ENCODE data around the gene GPR21. TPM values are rescaled to one million over a fixed set of nuclear protein-coding genes. Genes with fewer than 3 reads are reported as not detected.

The GPR21 gene, protein sequence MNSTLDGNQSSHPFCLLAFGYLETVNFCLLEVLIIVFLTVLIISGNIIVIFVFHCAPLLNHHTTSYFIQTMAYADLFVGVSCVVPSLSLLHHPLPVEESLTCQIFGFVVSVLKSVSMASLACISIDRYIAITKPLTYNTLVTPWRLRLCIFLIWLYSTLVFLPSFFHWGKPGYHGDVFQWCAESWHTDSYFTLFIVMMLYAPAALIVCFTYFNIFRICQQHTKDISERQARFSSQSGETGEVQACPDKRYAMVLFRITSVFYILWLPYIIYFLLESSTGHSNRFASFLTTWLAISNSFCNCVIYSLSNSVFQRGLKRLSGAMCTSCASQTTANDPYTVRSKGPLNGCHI
- polyA plus RNA-seq: 0.24 TPM
- long read RNA-seq, donor 1: 0 reads
- long read RNA-seq, donor 2: 0 reads
- long read RNA-seq, donor 3: 0 reads
- long read RNA-seq, donor 4: 0 reads
- long read RNA-seq, donor 5: 0 reads
- long read RNA-seq, donor 6: 0 reads
- long read RNA-seq, donor 7, partial matches to known transcripts: 0 of 1 reads
- long read RNA-seq, donor 7, other reads (novel, unspliced or antisense): 0 of 1 reads
- long read RNA-seq, donor 8: 0 reads
- long read RNA-seq, donor 9: 0 reads
- long read RNA-seq, donor 10: 0 reads
- long read RNA-seq, donor 11: 0 reads

DNA sequence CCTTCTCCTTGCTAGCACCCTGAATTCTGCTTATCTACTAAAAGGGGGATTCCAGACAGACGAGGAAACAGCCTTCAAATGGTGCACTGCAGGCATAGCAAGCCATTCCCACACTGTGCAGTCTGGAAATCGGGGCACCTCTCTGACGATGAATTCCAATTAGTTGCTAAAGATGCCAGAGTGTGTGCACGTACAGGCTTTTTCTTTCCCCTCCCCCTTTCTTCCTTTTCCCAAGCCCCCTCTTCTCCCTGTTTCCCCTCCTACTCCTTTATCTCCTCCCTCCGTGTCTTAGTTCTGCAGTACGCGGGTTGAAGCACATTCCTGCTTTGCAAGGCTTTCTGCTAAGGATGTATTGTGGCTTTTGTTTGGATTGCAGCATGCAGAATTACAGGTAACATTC lies at the start of gene GPR21:
TSS of gene GPR21 (plus strand) at position 316 of the 400 bp plus-strand sequence. CDS start 900 bp downstream, outside the sequence.
- Histone ChIP-seq H3K9me3 (ENCODE audit: control insufficient read depth, low read depth, low read length) (no peaks in the 10 kb centered on the region), H3K4me1 (ENCODE audit: control insufficient read depth, insufficient read depth, low read length) (no peaks in the 10 kb centered on the region), H3K4me3 (ENCODE audit: low read length) (no peak within 1 kb of the TSS), H3K36me3 (ENCODE audit: control insufficient read depth, insufficient read depth, low read length) (peaks cover 22% of the 10 kb centered on the region), H3K27me3 (ENCODE audit: control insufficient read depth, insufficient read depth, low read length) (no peaks in the 10 kb centered on the region), H3K27ac (ENCODE audit: low read length) (no peak within 1 kb of the TSS)
- DNase-seq: no peak
- 67% methylated on average over 3 of the region's 7 CpGs for WGBS (ENCODE audit: insufficient coverage, low lambda C conversion rate)

DNA sequence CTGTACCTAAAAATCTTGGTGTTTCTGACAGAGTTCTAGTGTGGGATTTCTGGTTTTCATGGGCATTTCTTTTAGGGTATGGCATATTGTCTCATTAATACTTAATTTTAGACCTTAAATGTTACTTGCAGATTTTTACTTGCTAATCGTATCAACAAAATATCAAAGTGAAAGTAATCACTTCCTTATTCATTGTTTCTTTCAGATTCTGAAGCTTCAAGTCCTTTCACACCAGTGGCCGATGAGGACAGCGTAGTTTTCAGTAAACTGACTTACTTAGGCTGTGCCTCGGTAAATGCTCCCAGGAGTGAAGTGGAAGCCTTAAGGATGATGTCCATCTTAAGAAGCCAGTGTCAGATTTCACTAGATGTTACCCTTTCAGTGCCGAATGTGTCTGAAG lies 47.5 kb upstream of the GPR21 start:
- H3K4me3 ChIP-seq (ENCODE audit: low read length): no peak overlapping the region
- H3K4me1 ChIP-seq (ENCODE audit: control insufficient read depth, insufficient read depth, low read length): no peaks in the 10 kb centered on the region
- H3K27ac ChIP-seq (ENCODE audit: low read length): no peak overlapping the region
- H3K27me3 ChIP-seq (ENCODE audit: control insufficient read depth, insufficient read depth, low read length): no peaks in the 10 kb centered on the region
- no peaks in the 10 kb centered on the region for H3K9me3 ChIP-seq (ENCODE audit: control insufficient read depth, low read depth, low read length)
- peaks cover 35% of the 10 kb centered on the region for H3K36me3 ChIP-seq (ENCODE audit: control insufficient read depth, insufficient read depth, low read length)
- WGBS (ENCODE audit: insufficient coverage, low lambda C conversion rate): 100% methylated on average over 1 of the region's 5 CpGs
- DNase-seq: no peak

DNA sequence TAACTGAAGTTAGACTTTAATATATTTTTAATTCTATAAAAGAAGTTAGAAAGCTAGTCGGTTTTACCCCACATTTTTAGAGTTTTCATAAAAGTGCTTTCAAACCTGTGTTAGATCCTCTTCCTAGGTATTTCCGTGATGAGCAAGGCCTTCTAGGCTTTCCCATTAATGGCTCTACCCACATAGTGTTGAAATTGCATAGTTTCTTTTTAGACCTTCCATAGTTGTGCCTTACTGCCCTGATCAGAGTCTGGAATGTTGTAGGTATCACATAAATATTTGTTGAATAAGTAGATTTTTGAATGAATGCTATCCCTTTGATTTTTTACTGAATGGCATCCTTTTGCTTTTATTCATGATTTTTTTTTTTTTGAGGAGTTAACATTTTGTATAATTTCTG lies 45.3 kb upstream of the GPR21 start:
- H3K36me3 ChIP-seq (ENCODE audit: control insufficient read depth, insufficient read depth, low read length): peaks cover 41% of the 10 kb centered on the region
- no peaks in the 10 kb centered on the region for H3K27me3 ChIP-seq (ENCODE audit: control insufficient read depth, insufficient read depth, low read length)
- no peak overlapping the region for H3K27ac ChIP-seq (ENCODE audit: low read length)
- no peak for DNase-seq
- no peak overlapping the region for H3K4me3 ChIP-seq (ENCODE audit: low read length)
- no peaks in the 10 kb centered on the region for H3K4me1 ChIP-seq (ENCODE audit: control insufficient read depth, insufficient read depth, low read length)
- 100% methylated on average over 2 of the region's 2 CpGs for WGBS (ENCODE audit: insufficient coverage, low lambda C conversion rate)
- H3K9me3 ChIP-seq (ENCODE audit: control insufficient read depth, low read depth, low read length): no peaks in the 10 kb centered on the region

DNA sequence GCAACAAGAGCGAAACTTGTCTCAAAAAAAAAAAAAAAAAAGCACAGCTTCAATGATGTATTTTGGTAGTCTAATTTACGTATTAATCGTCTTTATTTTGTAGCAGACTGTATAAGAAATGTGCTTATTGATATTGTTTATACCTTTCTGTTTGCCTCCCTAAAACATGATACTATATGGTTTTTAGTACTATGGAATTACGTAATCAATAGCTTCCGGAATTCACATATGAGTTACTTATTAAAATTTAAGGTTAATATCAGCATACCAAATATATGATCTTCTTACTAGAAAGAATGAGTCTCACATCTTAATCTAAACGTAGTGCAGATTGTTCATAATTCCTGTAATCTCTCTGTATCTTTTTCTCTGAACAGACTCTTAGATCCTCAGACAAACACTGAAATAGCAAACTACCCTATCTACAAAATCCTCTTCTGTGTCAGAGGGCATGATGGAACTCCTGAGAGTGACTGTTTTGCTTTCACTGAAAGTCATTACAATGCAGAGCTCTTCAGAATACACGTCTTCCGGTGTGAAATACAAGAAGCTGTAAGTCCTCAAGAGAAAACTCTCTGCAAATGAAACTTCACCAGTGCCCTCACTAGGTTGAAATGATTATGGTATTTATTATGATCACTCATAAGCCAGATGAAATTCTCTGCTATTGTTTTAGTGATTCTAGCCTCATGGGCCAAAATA lies 44.4 kb upstream of the GPR21 start:
- no peak overlapping the region for H3K27ac ChIP-seq (ENCODE audit: low read length)
- 81% methylated on average over 2 of the region's 8 CpGs for WGBS (ENCODE audit: insufficient coverage, low lambda C conversion rate)
- H3K9me3 ChIP-seq (ENCODE audit: control insufficient read depth, low read depth, low read length): no peaks in the 10 kb centered on the region
- no peaks in the 10 kb centered on the region for H3K27me3 ChIP-seq (ENCODE audit: control insufficient read depth, insufficient read depth, low read length)
- H3K36me3 ChIP-seq (ENCODE audit: control insufficient read depth, insufficient read depth, low read length): peaks cover 41% of the 10 kb centered on the region
- no peaks in the 10 kb centered on the region for H3K4me1 ChIP-seq (ENCODE audit: control insufficient read depth, insufficient read depth, low read length)
- no peak overlapping the region for H3K4me3 ChIP-seq (ENCODE audit: low read length)
- DNase-seq: no peak

DNA sequence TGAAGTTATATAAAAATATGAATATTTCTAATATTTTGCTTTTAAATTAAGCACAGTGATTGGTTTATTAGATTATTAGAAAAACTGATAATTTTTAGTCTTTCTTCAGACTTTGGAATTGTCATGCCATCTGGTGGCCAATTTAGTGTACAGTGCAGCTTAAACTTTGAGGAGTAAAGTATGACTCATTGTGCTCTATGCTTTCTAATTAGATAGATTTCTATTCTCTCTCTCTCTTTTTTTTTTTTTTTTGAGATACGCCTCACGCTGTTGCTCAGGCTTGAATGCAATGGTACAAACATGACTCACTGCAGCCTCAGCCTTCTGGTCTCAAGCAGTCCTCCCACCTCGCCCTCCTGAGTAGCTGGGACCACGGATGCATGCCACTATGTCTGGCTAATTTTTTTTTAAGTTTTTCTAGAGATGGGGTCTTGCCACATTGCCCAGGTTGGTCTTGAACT lies 42.1 kb upstream of the GPR21 start:
- Histone ChIP-seq H3K4me1 (ENCODE audit: control insufficient read depth, insufficient read depth, low read length) (no peaks in the 10 kb centered on the region), H3K36me3 (ENCODE audit: control insufficient read depth, insufficient read depth, low read length) (peaks cover 22% of the 10 kb centered on the region), H3K9me3 (ENCODE audit: control insufficient read depth, low read depth, low read length) (no peaks in the 10 kb centered on the region), H3K4me3 (ENCODE audit: low read length) (no peak overlapping the region), H3K27me3 (ENCODE audit: control insufficient read depth, insufficient read depth, low read length) (no peaks in the 10 kb centered on the region), H3K27ac (ENCODE audit: low read length) (no peak overlapping the region)
- no CpG with 5 or more reads among the region's 4 CpGs for WGBS (ENCODE audit: insufficient coverage, low lambda C conversion rate)
- DNase-seq: peak; percentile 23 to 27

DNA sequence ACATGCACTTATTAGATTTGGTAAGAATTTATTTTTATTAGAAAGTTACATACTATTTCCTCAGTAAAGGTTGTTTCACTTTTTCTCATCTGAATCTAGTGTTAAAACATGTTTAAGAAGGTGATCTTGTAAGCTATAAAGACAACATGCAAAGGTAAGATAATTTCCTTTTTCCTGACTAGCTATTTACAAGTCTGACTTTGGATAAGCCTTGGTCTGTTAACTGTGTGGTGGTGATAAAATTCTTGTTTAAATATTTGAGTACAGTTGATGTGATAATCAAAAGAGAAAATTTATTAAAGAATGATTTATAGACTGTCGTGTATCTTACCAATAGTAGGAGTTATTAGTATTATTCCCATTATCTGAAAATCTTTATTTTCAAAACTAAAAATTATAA lies 36.9 kb upstream of the GPR21 start:
- DNase-seq: no peak
- peaks cover 21% of the 10 kb centered on the region for H3K36me3 ChIP-seq (ENCODE audit: control insufficient read depth, insufficient read depth, low read length)
- no peaks in the 10 kb centered on the region for H3K9me3 ChIP-seq (ENCODE audit: control insufficient read depth, low read depth, low read length)
- 63% methylated on average over 1 of the region's 1 CpG for WGBS (ENCODE audit: insufficient coverage, low lambda C conversion rate)
- H3K4me1 ChIP-seq (ENCODE audit: control insufficient read depth, insufficient read depth, low read length): no peaks in the 10 kb centered on the region
- no peak overlapping the region for H3K4me3 ChIP-seq (ENCODE audit: low read length)
- no peaks in the 10 kb centered on the region for H3K27me3 ChIP-seq (ENCODE audit: control insufficient read depth, insufficient read depth, low read length)
- H3K27ac ChIP-seq (ENCODE audit: low read length): no peak overlapping the region

DNA sequence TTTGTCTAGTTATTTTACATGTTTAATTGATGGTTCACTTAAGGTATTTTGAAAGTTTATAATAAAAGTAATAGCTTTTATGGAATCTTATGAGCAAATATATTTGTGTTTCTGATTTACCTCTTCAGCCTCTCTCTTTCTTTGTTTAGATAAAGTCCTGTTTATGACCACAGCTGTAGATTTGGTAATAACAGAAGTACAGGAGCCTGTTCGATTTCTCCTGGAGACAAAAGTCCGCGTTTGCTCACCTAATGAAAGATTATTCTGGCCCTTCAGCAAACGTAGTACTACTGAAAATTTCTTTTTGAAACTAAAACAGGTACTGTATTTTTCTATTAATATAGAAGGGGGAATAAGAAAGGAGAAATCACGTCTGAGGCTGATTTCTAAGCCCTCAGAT lies 35.0 kb upstream of the GPR21 start:
- H3K27ac ChIP-seq (ENCODE audit: low read length): no peak overlapping the region
- 40% methylated on average over 1 of the region's 5 CpGs for WGBS (ENCODE audit: insufficient coverage, low lambda C conversion rate)
- H3K4me3 ChIP-seq (ENCODE audit: low read length): no peak overlapping the region
- H3K9me3 ChIP-seq (ENCODE audit: control insufficient read depth, low read depth, low read length): no peaks in the 10 kb centered on the region
- peaks cover 16% of the 10 kb centered on the region for H3K36me3 ChIP-seq (ENCODE audit: control insufficient read depth, insufficient read depth, low read length)
- no peak for DNase-seq
- no peaks in the 10 kb centered on the region for H3K4me1 ChIP-seq (ENCODE audit: control insufficient read depth, insufficient read depth, low read length)
- no peaks in the 10 kb centered on the region for H3K27me3 ChIP-seq (ENCODE audit: control insufficient read depth, insufficient read depth, low read length)

DNA sequence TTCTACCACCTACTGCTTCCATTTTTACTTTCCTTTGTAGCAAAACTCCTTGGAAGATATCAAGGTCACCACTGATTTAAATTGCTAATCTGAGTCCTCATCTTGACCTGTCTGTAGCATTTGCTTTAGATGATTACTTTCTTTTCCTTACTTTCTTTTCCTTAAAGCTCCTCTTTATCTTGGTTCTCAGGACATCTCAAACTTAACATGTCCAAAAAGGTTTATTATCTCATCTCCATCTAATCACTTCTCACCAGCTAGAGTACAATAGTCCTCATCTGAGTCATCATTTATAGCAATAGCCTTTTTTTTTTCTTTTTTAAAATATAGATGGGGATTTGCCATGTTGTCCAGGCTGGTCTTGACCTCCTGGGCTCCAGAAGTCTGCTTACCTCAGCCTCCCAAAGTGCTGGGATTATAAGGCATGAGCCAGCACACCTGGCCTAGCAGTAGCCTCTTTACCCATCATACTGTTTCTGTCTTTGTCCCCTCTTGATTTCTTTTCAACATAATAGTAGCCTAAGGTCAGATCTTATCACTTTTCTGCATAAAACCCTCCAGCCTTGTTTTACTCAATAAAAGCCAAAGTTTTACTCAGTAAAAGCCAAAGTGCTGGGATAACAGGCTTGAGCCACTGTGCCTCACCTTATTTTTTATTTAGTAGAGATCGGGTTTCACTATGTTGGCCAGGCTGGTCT lies 32.9 kb upstream of the GPR21 start:
- H3K4me1 ChIP-seq (ENCODE audit: control insufficient read depth, insufficient read depth, low read length): no peaks in the 10 kb centered on the region
- H3K36me3 ChIP-seq (ENCODE audit: control insufficient read depth, insufficient read depth, low read length): peaks cover 22% of the 10 kb centered on the region
- 100% methylated on average over 1 of the region's 1 CpG for WGBS (ENCODE audit: insufficient coverage, low lambda C conversion rate)
- no peaks in the 10 kb centered on the region for H3K9me3 ChIP-seq (ENCODE audit: control insufficient read depth, low read depth, low read length)
- no peaks in the 10 kb centered on the region for H3K27me3 ChIP-seq (ENCODE audit: control insufficient read depth, insufficient read depth, low read length)
- H3K4me3 ChIP-seq (ENCODE audit: low read length): no peak overlapping the region
- no peak for DNase-seq
- no peak overlapping the region for H3K27ac ChIP-seq (ENCODE audit: low read length)

DNA sequence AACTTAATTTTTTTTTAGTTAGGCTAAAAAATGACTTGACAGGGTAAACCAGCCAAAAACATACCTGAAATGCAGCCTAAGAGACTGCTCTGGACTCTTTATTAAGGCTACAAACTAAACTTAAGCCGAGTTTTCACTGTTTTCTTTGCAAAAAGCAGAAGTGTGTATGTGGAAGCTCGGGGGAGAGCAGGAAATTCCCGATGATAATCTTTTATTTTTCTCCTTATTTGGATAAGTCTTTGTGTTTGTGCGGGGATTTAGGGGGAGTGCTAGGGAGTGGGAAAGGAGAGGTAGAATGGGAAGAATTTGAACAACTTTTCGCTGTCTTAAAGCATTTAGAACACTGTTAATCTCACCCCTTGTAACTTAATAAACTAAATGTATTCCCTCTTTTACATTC lies 30.7 kb upstream of the GPR21 start:
- no peaks in the 10 kb centered on the region for H3K27me3 ChIP-seq (ENCODE audit: control insufficient read depth, insufficient read depth, low read length)
- peaks cover 25% of the 10 kb centered on the region for H3K36me3 ChIP-seq (ENCODE audit: control insufficient read depth, insufficient read depth, low read length)
- no peaks in the 10 kb centered on the region for H3K9me3 ChIP-seq (ENCODE audit: control insufficient read depth, low read depth, low read length)
- H3K27ac ChIP-seq (ENCODE audit: low read length): no peak overlapping the region
- DNase-seq: no peak
- H3K4me3 ChIP-seq (ENCODE audit: low read length): no peak overlapping the region
- WGBS (ENCODE audit: insufficient coverage, low lambda C conversion rate): 63% methylated on average over 4 of the region's 5 CpGs
- no peaks in the 10 kb centered on the region for H3K4me1 ChIP-seq (ENCODE audit: control insufficient read depth, insufficient read depth, low read length)

DNA sequence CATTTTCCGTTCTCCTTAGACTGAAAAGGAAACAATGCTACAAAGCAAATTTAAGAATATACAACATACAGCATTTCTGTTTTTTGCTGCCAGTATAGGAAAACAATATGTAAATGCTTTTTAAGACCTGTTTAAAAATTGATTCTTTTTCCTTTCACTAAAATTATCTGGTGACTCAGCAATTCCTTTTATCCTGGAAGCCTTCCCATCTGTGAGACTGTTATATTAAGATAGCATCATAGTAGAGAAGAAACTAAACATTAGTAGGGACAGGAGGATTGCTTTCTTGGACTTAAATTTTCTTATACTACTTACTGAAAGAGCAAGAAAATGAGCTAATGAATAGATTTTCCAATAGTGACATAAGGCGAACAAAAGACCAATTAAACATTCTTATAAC lies 30.0 kb upstream of the GPR21 start:
- no peak for DNase-seq
- Histone ChIP-seq H3K27ac (ENCODE audit: low read length) (no peak overlapping the region), H3K4me1 (ENCODE audit: control insufficient read depth, insufficient read depth, low read length) (no peaks in the 10 kb centered on the region), H3K4me3 (ENCODE audit: low read length) (no peak overlapping the region), H3K36me3 (ENCODE audit: control insufficient read depth, insufficient read depth, low read length) (peaks cover 25% of the 10 kb centered on the region), H3K9me3 (ENCODE audit: control insufficient read depth, low read depth, low read length) (no peaks in the 10 kb centered on the region), H3K27me3 (ENCODE audit: control insufficient read depth, insufficient read depth, low read length) (no peaks in the 10 kb centered on the region)
- WGBS (ENCODE audit: insufficient coverage, low lambda C conversion rate): 100% methylated on average over 1 of the region's 2 CpGs

Data from large intestine (tissue), 12 donors.